GM18520 (cell line): Measurements from ENCODE around the gene CLSTN1.
"Not testable (repeated sequence)": the region's sequence is repeated elsewhere in the genome, so short reads cannot be mapped to it uniquely, and the experiment has no call there.

Experiments used
- ATAC-seq: cut with Tn5 transposase; IDR thresholded peaks from one replicate; pipeline ENCODE4 v1.9.1; 2021; ENCODE audit not compliant: unreplicated experiment

CLSTN1 gene

DNA sequence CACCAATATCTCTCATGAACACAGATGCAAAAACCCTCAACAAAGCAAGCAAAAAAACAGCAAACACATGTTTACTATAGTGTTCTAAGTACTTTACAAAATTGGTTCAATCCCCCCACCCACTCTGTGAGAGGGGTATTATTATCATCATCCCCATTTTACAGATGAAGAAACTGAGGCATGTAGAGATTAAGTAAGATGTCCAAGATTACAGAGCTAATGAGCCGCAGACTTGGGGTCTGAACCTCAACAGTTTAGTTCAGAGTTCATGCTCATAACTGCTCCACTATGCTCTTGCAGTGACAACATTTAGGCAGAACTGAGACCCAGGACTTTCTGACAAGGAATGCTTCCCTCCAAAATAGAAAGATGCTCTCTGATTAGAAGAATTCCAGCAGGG, 21.9 kb downstream of the CLSTN1 start:
- no peak for ATAC-seq

DNA sequence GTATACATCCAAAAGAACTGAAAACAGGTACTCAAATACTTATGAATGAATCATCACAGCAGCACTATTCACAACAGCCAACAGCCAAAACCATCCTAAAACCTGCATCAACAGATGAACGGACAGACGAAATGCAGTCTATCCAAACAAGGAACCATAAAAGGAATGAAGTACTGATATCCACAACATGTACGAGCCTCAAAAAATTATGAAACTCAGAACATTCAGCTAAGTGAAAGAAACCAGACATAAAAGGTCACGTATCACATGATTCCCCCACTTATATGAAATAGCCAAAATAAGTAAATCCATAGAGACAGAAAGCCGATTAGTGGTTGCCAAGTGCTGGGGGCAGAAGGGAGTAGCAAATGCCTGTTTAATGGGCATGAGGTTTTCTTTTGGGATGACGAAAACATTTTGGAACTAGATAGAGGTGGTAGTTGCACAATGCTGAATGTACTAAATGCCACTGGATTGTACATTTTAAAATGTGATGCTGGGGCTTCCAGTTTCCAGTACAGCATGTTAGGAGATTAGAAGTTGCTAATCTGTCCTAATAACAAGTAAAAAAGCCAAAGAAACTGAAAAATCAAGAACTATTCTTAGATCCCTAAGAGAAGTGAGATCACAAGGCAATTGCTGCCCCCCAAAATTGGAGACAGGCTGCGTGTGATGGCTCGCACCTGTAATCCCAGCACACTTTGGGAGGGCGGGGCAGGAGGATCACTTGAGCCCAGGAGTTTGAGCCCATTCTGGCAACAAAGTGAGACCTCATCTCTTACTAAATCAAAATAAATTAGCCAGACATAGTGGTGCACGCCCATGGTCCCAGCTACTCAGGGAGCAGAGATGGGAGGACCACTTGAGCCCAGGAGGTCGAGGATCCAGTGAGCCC, 25.3 kb downstream of the CLSTN1 start:
- no peak for ATAC-seq

DNA sequence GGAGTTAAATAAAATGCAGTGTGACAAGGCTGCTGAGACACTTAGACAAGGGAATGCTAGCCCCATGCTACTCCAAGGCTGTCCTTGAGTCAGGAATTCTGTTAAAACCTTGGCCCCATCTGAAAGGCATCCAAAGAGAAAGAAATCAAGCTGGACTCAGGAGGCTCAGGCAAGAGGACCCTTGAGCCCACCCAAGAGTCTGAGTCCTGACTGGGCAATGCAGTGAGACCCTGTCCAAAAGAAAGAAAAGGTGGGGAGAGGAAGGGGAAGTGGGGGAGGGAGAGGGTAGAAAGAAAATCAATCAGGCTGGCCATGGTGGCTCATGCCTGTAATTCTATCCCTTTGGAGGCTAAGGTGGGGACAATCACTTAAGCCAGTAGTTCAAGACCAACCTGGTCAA, 26.7 kb downstream of the CLSTN1 start:
- no peak for ATAC-seq

DNA sequence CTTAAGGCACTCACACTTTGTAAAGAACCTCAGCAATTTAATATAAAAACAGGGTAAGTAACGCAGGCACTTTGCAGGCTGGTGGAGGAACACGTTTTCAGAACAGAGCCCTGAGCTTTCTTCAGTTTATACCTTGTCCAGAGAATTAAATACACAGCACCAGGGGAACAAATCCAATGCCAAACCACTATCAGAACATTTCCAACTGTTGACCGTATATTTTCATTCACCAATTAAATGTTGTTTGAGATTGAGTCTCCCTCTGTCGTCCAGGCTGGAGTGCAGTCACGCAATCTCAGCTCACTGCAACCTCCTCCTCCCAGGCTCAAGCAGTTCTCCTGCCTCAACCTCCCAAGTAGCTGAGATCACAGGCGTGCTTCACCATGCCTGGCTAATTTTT, 29.7 kb downstream of the CLSTN1 start:
- ATAC-seq: no peak

DNA sequence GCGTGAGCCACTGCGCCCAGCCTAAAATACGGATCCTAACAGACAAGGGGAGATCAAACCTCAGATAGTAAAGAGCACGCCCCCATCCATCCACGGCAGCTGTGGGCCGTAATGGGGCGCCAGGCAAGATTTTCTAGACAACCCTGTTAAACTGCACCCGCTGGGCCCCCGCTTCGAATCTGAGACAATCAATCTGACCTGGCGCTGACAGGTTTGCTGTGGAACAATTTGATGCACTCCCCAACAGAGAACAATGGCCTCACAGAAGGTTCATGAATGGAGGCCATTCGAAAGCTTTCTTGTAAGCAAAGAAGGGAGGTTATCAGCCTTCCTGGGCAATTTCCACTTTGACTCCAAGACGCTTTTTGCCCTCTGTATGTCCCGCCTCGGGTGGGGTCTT, 30.5 kb downstream of the CLSTN1 start:
- ATAC-seq: no peak

DNA sequence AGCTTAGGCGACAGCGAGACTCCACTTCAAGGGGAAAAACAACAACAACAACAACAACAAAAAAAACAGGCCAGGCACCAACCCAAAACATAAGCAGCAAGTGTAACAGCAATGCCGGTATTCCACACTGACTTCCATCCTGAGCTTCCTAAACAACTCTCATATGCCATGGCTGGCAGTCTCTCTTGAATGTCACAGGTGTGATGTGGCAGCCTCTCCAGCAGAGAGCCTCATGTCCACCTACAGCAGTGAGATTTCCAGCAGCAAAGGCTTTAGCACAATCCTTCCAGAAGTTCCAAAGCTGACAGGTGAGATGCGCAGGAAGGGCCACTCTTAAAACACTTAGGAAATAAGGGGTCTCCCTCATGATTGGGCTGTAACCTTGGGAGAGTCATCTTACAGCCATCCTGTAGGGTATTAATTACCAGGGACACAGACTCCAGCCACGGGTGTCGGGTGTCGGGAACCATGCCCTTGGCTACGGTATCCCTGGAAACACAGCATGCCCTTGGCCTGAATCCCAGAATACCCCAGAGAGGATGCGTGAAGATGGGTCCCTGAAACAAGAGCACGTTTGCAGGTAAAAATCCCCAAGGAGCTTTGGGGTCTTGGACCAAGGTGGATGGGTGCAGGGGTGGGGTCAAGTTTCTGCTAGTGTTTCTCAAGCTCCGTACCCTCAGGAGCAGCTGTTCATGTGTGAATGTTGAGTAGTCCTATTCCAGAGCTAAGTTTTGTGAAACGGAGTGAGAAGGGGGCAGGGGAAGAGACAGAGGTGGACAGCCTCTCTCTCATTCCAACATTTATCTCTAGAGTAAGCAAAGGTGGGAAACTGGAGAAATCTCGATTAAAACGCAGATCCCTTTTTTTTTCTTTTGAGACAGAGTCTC, 31.4 kb downstream of the CLSTN1 start:
- no peak for ATAC-seq

DNA sequence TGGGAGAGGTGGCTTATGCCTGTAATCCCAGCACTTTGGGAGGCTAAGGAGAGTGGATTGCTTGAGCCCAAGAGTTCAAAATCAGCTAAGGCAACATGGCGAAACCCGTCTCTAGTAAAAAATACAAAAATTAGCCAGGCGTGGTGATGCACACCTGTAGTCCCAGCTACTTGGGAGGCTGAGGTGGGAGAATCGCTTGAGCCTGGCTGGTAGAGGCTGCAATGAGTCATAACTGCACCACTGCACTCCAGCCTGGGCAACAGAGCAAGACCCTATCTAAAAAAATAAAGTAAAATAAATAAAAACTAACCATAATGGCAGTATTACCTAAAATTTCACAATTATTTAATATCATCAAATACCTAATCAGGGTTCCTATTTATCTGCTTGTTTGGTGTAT, 34.1 kb downstream of the CLSTN1 start:
- not testable (repeated sequence) for ATAC-seq

DNA sequence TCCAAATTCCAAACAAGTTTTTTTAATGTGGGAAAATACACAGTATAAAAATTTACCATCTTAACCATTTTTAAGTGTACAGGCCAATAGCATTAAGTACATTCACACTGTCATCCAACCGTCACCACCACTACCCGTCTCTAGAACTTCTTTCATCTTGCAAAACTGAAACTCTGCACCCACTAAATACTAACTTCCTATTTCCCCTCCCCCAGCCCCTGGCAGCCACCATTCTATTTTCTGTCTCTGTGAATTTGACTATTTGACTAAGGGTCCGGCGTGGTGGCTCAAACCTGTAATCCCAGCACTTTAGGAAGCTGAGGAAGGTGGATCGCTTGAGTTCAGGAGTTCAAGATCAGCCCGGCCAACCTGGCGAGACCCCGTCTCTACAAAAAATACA, 36.1 kb downstream of the CLSTN1 start:
- peak; percentile 51 for ATAC-seq

DNA sequence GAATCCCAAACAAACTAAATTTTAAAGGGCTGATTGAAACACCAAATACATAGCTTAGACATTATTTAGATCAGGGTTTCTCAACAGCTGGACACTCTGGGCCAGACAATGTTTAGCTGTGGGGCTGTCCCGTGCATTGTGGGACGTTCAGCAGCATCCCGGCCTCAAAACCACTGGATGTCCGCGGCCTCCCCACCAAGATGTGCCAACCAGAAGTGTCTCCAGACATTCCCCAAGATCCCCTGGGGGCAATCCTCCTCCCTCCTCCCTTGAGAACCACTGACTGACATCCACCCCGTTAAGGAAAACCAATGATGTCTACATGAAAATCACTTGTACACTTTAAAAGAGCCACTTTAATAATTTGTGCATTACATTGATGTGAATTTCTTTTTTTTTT, 38.4 kb downstream of the CLSTN1 start:
- ATAC-seq: no peak

DNA sequence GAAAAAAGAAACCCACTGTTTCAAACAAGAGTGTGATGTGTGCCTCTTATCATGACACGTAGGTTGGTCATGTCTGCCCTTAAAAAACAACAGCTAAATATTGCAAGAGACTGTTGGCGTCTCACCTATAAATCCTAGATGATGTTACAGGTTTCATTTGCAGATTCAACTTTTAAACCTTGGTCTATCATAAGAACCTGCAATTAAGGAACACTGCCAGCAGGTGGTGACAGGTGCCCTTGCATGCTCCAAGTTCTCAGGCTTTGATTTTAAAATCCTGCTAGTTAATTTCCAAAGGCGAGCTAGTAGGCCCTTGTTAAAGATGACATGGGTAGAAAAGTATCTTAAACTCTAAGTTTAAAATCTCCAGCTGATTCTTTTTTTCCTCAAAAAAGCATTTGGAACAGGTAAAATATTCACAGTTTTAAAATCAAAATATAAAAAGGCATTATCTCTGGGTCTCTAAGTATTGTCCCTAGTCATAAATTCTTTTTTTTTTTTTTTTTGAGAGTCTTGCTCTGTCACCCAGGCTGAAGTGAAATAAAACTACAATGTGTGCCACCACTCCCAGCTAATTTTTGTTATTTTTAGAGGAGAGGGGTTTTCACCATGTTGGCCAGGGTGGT, 39.1 kb downstream of the CLSTN1 start:
- no peak for ATAC-seq

DNA sequence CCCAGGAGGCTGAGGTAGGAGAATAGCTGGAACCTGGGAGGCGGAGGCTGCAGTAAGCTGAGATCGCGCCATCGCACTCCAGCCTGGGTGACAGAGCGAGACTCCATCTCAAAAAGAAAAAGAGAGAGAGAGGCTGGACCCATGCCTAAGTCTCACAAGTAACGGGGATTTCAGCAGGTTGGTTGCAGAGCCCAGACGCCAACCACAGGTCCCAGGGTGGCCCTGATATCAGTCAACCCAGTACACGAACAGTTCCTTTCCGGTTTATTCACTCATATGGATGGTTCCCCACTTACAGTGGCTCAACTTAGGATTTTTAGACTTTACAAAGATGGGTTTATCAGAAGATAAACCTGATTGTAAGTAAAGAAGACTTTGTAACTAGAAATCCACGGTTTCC, 40.9 kb downstream of the CLSTN1 start:
- no peak for ATAC-seq

DNA sequence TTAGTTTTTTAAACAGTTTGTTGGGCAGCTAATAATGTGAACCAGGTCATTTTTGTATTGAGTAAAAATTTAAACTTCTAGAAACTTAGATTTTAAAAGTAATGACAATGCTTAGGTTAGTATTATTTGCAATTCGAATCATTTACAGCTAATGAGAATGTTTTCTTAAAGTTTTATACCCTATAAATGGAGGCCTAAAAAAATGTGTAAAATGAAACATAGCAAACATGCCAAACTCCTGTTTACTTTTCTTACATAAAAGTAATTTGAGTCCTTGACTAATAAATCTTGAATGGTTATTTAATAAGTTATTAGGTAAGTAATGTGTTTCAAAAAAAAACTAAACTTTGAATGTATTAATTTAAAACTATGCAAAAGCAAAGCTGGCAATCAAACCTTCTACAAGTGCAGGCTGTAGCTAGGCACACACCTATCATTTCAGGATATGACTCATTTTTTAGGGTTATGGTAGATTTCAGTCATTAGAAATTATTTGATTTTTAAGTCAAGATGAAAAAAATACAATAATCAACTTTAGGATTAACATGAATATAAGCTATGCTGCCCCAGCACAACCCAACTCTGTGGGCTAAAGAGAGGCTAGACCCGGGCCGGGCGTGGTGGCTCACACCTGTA, 41.5 kb downstream of the CLSTN1 start:
- no peak for ATAC-seq

DNA sequence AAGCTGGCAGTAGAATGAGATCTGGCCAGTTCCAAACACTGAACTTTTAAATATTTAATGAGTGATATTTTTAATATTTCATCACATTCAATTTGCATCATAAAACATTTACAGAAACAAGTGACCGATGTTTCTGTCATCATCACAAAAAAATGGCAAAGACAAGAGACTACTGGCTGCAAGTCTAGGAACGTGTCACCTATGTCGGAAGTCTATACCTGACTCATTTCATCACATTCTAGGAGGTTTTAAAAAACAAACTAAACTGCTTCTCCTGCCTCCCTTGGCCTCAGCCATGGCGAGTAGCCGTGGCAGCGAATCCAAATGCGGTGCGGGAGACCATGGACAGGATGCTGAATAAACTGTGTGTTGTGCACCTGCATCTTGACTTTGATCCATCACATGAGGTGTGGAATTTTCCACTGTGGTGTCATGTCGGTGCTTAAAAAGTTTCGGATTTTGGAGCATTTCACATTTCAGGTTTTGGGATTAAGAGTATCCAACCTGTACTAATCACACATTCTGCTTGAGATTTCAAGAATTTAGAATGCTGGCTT, 43.1 kb downstream of the CLSTN1 start:
- ATAC-seq: no peak

DNA sequence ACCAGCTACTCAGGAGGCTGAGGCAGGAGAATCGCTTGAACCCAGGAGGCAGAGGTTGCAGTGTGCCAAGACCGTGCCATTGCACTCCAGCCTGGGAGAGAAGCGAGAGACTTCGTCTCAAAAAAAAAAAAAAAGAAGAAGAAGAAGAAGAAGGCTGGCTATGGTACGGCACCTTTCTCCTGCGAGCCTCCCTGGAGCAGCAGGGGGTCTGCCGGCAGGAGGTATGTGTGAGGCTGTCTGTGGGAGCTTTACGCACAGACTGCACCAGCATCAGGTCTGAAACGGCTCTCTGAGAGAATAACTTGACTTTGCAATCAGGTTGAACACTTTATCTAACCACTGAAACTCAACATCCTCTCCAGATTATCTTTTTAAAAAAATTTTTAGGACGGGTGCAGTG, 44.9 kb downstream of the CLSTN1 start:
- ATAC-seq: no peak

DNA sequence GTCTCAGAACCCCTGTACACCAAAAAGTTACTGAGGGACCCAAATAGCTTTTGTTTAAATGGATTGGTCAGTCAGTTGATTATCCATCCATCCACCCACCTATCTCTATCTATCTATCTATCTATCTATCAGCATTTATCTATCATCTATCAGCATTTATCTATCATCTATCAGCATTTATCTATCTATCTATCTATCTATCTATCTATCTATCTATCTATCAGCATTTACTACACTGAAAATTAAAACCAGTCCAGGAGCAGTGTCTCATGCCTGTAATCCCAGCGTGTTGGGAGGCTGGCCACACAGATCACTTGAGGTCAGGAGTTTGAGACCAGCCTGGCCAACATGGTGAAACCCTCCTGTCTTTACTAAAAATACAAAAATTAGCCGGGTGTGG, 47.1 kb downstream of the CLSTN1 start:
- no peak for ATAC-seq

DNA sequence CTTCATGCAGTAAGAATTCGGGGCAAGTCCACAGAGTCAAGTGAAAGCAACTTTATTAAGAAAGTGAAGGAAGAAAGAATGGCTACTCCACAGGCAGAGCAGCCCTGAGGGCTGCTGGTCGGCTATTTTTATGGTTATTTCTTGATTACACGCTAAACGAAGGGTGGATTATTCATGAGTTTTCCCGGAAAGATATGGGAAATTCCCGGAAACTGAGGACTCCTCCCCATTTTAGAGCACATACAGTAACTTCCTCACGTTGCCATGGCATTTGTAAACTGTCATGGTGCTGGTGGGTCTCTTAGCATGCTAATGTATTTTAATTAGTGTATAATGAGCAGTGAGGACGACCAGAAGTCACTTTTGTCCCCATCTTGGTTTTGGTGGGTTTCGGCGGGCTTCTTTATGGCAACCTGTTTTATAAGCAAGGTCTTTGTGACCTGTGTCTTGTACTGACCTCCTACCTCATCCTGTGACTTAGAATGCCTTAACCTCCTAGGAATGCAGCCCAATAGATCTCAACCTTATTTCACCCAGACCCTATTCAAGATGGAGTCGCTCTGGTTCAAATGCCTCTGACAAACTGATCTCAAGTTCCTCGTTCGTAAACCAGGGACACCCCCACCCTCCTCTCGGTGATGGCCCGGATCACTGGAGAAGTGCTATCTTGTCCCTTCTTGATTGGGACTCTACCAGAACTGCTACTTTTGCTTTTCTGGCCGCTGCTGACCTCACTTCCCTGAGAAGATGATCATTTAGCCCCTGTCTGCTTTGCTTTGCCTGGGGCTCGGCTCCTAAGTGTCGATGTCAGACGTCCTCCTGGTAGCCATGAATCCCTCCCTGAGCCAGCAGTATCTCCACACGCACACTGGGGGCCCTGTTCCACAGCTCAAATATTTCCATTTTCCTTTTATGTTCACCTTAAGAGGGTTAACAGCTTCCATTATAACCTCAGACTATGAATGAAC, 48.8 kb downstream of the CLSTN1 start:
- ATAC-seq: no peak

DNA sequence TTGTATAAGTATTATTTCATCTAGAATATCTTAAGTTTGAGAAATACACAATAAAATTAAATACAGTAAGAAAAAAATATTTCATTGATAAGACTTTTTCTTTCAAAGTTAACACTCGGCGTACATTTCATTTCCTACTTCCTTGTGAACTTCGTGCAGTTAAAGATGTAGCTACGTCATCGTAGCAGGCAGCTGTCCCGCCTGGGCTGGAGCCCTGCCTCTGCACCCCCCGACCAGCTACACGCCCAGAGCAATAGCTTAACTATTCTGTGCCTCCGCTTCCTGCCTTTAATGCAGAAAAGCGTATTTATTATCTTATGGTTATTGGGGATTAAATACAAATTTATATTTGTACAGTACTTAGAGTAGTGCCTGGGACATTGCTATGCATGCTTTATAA, 53.5 kb downstream of the CLSTN1 start:
- ATAC-seq: no peak

DNA sequence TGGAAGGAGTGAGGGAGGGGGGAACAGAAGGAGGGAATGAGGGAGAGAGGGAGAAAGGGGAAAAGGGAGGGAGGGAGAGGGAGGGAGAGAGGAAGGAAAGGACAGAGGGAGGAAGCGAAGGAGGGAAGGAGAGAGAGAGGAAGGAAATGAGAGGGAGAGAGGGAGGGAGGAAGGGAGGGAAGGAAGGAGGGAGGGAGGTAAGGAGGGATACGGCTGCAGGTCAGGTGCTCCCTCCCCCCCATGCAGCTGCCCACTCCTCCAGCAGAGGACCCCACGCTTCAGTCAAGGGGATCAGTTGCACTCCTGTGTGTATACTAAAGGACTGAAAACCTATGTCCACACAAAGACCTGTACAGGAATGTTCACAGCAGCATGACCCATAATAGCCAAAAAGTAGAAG, 54.8 kb downstream of the CLSTN1 start:
- no peak for ATAC-seq

DNA sequence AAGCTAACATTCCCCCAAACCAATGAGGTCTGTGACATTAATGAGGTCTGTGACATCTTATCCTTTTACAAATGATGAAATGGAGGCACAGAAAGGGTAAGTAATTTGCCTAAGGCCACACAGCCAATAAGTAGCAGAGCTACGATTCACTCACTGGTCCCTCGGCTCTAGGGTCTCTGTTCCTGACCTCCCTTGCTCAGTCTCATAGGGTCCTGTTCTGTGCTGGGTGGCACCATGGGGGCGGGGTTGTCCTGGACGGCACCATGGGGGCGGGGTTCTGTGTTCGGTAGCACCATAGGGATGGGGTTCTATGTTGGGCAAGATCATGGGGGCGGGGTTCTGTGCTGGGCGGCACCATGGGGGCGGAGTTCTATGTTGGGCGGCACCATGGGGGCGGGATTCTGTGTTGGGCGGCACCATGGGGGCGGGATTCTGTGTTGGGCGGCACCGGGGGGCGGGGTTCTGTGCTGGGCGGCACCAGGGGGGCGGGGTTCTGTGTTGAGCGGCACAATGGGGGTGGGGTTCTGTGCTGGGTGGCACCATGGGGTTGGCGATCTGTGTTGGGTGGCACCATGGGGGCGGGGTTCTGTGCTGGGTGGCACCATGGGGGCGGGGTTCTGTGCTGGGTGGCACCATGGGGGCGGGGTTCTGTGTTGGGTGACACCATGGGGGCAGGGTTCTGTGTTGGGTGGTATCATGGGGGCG, 55.6 kb downstream of the CLSTN1 start:
- no peak for ATAC-seq
